HepG2 (cell line): ENCODE results near the gene HEXIM1. TPM values are rescaled to one million over a fixed set of nuclear protein-coding genes. Genes with fewer than 3 reads are reported as not detected.
A peak's percentile ranks its signal among the peaks of the same experiment; 100 is the strongest.

ENCODE experiments used
- CC2D1A ChIP-seq: sonication (generic); formaldehyde crosslinking; IDR thresholded peaks from 2 replicates; pipeline ENCODE4 v1.8.1; 2023; ENCODE audit warnings: mild to moderate bottlenecking, missing genetic modification reagents
- CREM ChIP-seq, 2 experiments: sonication (generic) in 1 of 2; formaldehyde crosslinking in 1 of 2; IDR thresholded peaks; 2 replicates each; pipeline versions ENCODE4 v1.4.0 to v1.6.1; 2016 to 2020; ENCODE audit warnings: antibody characterized with exemption in 1 of 2, mild to moderate bottlenecking in 1 of 2, missing genetic modification reagents in 1 of 2
- DDIT3 ChIP-seq: sonication (generic); formaldehyde crosslinking; IDR thresholded peaks from 2 replicates; pipeline ENCODE4 v1.4.0; 2020; ENCODE audit warnings: mild to moderate bottlenecking, missing genetic modification reagents
- FOSL2 ChIP-seq: sonication (generic); formaldehyde crosslinking; IDR thresholded peaks from 2 replicates; pipeline ENCODE4 v1.4.0; 2020; ENCODE audit warnings: missing genetic modification reagents
- HIC2 ChIP-seq: sonication (generic); formaldehyde crosslinking; IDR thresholded peaks from 2 replicates; pipeline ENCODE4 v1.9.0; 2022; ENCODE audit warnings: low read depth, missing genetic modification reagents
- HMGA1 ChIP-seq: sonication (generic); formaldehyde crosslinking; conservative IDR thresholded peaks from 2 replicates; pipeline ENCODE4 v1.4.0; 2020; ENCODE audit warnings: missing genetic modification reagents
- KAT2B ChIP-seq: fragments of 150-350 bp; IDR thresholded peaks from 2 replicates; pipeline ENCODE4 v1.6.1; 2014; ENCODE audit warnings: low read depth, low read length, borderline replicate concordance
- MEIS1 ChIP-seq: sonication (generic); formaldehyde crosslinking; IDR thresholded peaks from 2 replicates; pipeline ENCODE4 v1.9.0; 2021; ENCODE audit warnings: mild to moderate bottlenecking, missing genetic modification reagents, moderate library complexity, borderline replicate concordance
- RBM22 ChIP-seq: fragments of 200-400 bp; formaldehyde crosslinking; optimal IDR thresholded peaks from 2 replicates; pipeline ENCODE3; 2017; ENCODE audit warnings: mild to moderate bottlenecking, low read length, moderate library complexity
- ZBTB39 ChIP-seq: sonication (generic); formaldehyde crosslinking; IDR thresholded peaks from 2 replicates; pipeline ENCODE4 v1.5.0; 2020; ENCODE audit warnings: missing genetic modification reagents
- ZFP36 ChIP-seq: fragments of 150-350 bp; IDR thresholded peaks from 2 replicates; pipeline ENCODE4 v1.6.1; 2018; ENCODE audit warnings: borderline replicate concordance, low read length, low read depth; ENCODE audit not compliant: partially characterized antibody
- ZGPAT ChIP-seq: IDR thresholded peaks from 2 replicates; pipeline ENCODE4 v1.6.1; 2016; ENCODE audit warnings: mild to moderate bottlenecking
- ZNF234 ChIP-seq: sonication (generic); formaldehyde crosslinking; conservative IDR thresholded peaks from 2 replicates; pipeline ENCODE4 v1.5.1; 2020; ENCODE audit warnings: mild to moderate bottlenecking, missing genetic modification reagents
- ZNF558 ChIP-seq: sonication (generic); formaldehyde crosslinking; IDR thresholded peaks from 2 replicates; pipeline ENCODE4 v1.9.0; 2022; ENCODE audit warnings: mild to moderate bottlenecking, missing genetic modification reagents, borderline replicate concordance
- ZNF598 ChIP-seq: sonication (generic); formaldehyde crosslinking; IDR thresholded peaks from 2 replicates; pipeline ENCODE4 v1.5.1; 2020; ENCODE audit warnings: mild to moderate bottlenecking, missing genetic modification reagents, borderline replicate concordance
- ZNF616 ChIP-seq: sonication (generic); formaldehyde crosslinking; IDR thresholded peaks from 2 replicates; pipeline ENCODE4 v1.5.0; 2020; ENCODE audit warnings: low read depth, mild to moderate bottlenecking, missing genetic modification reagents
- ZNF644 ChIP-seq: IDR thresholded peaks from 2 replicates; pipeline ENCODE4 v1.6.1; 2016; ENCODE audit warnings: low read depth
- ZNF776 ChIP-seq: sonication (generic); formaldehyde crosslinking; IDR thresholded peaks from 2 replicates; pipeline ENCODE4 v1.4.0; 2020; ENCODE audit warnings: mild to moderate bottlenecking, missing genetic modification reagents
- polyA plus RNA-seq, 8 experiments: library from polyadenylated mRNA; depleted of rRNA in 3 of 8; stranded (reverse) in 7 of 8; unstranded in 1 of 8; fragments of >200 nt; fragmentation: Illumina TruSeq in 4 of 8; extraction: Trizol in 4 of 8; gene quantifications; 2 replicates each; pipeline versions ENCODE4 v1.2.1 to v1.2.3, GENCODE V29; 2011 to 2016; ENCODE audit warnings: low read depth in 4 of 8, missing spikeins in 1 of 8, mixed read lengths in 1 of 8; ENCODE audit not compliant: insufficient read depth in 1 of 8
- total RNA-seq, 5 experiments: library from RNA; depleted of rRNA; stranded (reverse); fragments of >200 nt; fragmentation: Illumina TruSeq; extraction: Trizol; gene quantifications; 2 replicates each; pipeline ENCODE4 v1.2.3, GENCODE V29; 2016; ENCODE audit warnings: low read depth in 1 of 5

The HEXIM1 gene
- total and polyA plus RNA-seq, 2 of the 13 experiments (the other 11 are each of a cell fraction or from before 2014, with no cell fraction given): 10.5 to 16.6 TPM

- TF ChIP-seq HIC2 (CRISPR knock-in tag): peak; percentile 22; the same call in 1 of the 2 replicates
- TF ChIP-seq ZNF616 (CRISPR knock-in tag): no peak
- no peak for TF ChIP-seq FOSL2
- no peak for TF ChIP-seq MEIS1
- 0 out of 2 replicates have a peak, but pooled peaks have one; percentile 3 for TF ChIP-seq ZNF644 (CRISPR knock-in tag)
- TF ChIP-seq HMGA1 (CRISPR knock-in tag): no peak
- peak; percentile 96 for TF ChIP-seq CC2D1A
- no peak for TF ChIP-seq ZNF234 (CRISPR knock-in tag)
- no peak for TF ChIP-seq DDIT3
- no peak for TF ChIP-seq ZGPAT (CRISPR knock-in tag)
- TF ChIP-seq ZFP36: no peak
- no peak for TF ChIP-seq KAT2B
- no peak; the same call in 1 of the 2 replicates for TF ChIP-seq ZNF558 (CRISPR knock-in tag)
- 0 out of 2 replicates have a peak, but pooled peaks have one; percentile 30 for TF ChIP-seq ZBTB39 (CRISPR knock-in tag)
- no peak for TF ChIP-seq ZNF776 (CRISPR knock-in tag)
- no peak for TF ChIP-seq CREM (IDR thresholded peaks at IDR 0.05)
- no peak for TF ChIP-seq CREM (CRISPR knock-in tag; IDR thresholded peaks at IDR 0.05)
- TF ChIP-seq ZNF598 (CRISPR knock-in tag): no peak
- TF ChIP-seq RBM22: peak; percentile 77
Observed at GRCh38 chr17:45162025-45162687, 13.9 kb downstream of the HEXIM1 start (continued).
